GM12801 (cell line): ENCODE data around the gene PPHLN1.

Experiments
- CTCF ChIP-seq: IDR thresholded peaks from one replicate; pipeline ENCODE4 v1.5.1; 2011; ENCODE audit warnings: control low read depth; ENCODE audit not compliant: insufficient read length; ENCODE audit errors: extremely low read depth

PPHLN1 gene

GRCh38 chr12:42364692-42365091, 38.7 kb downstream of the PPHLN1 start:
- no peak for TF ChIP-seq CTCF

- no peak for TF ChIP-seq CTCF
These were observed 39.5 kb downstream of the PPHLN1 start for GRCh38 chr12:42365486-42365885.

- TF ChIP-seq CTCF, result no peak
These were observed 44.0 kb downstream of the PPHLN1 start for GRCh38 chr12:42370013-42370412.

- peak; percentile 23 for TF ChIP-seq CTCF
These were observed 46.3 kb downstream of the PPHLN1 start for GRCh38 chr12:42372154-42372791.

- no peak for TF ChIP-seq CTCF
These were observed 47.7 kb downstream of the PPHLN1 start for GRCh38 chr12:42373669-42374068.

- TF ChIP-seq CTCF, result no peak
These were observed 54.8 kb downstream of the PPHLN1 start for GRCh38 chr12:42380733-42381132.

- no peak for TF ChIP-seq CTCF
These were observed 56.2 kb downstream of the PPHLN1 start for GRCh38 chr12:42382013-42382696.
